OCI-LY7 (cell line): Measurements from ENCODE around the gene GRIN2C. TPM values are rescaled to one million over a fixed set of nuclear protein-coding genes. Genes with fewer than 3 reads are reported as not detected.

Source experiments
- BruUV-seq: library from RNA; stranded (reverse); fragments of 400-500 nt; replicated peaks from 2 replicates; lab custom pipeline; 2021; lab: Mats Ljungman, UMichigan
- CTCF ChIA-PET: fragments of 300-600 bp; sonication (Branson Sonifier 250); formaldehyde crosslinking; loops from one replicate; lab custom pipeline; 2022; ENCODE audit warnings: antibody characterized with exemption; ENCODE audit not compliant: unreplicated experiment; lab: Charles Lee
- POLR2A ChIA-PET: fragments of 300-600 bp; sonication (Branson Sonifier 250); formaldehyde crosslinking; loops from one replicate; lab custom pipeline; 2022; ENCODE audit warnings: antibody characterized with exemption; lab: Charles Lee
- DNase-seq: peaks from one replicate; pipeline ENCODE4 v3.0.0-alpha.2; 2015; ENCODE audit warnings: low spot score
- H2AFZ ChIP-seq: fragments of 200-600 bp; sonication (generic), shearing (Covaris generic); 2 replicates; pipeline ENCODE4 v1.6.1; 2014; ENCODE audit warnings: mild to moderate bottlenecking, antibody characterized with exemption, low read length, moderate library complexity
- H3K27ac ChIP-seq: fragments of 200-600 bp; sonication (generic); 2 replicates; pipeline ENCODE4 v1.5.1; 2014; ENCODE audit warnings: mixed run types, low read depth, mild to moderate bottlenecking, moderate library complexity, low read length, inconsistent platforms; ENCODE audit not compliant: poor library complexity, severe bottlenecking
- H3K36me3 ChIP-seq: fragments of 200-600 bp; sonication (generic); 2 replicates; pipeline ENCODE4 v1.6.1; 2014; ENCODE audit warnings: mild to moderate bottlenecking, antibody characterized with exemption, low read length, moderate library complexity, mixed read lengths; ENCODE audit not compliant: insufficient read depth
- H3K4me1 ChIP-seq: fragments of 200-600 bp; sonication (generic); 2 replicates; pipeline ENCODE4 v1.5.1; 2014; ENCODE audit warnings: mild to moderate bottlenecking, low read length; ENCODE audit not compliant: insufficient read depth, poor library complexity, severe bottlenecking
- H3K4me2 ChIP-seq: fragments of 200-600 bp; sonication (generic); 2 replicates; pipeline ENCODE4 v1.6.1; 2014; ENCODE audit warnings: mild to moderate bottlenecking, low read length
- H3K4me3 ChIP-seq: fragments of 200-600 bp; sonication (generic); 2 replicates; pipeline ENCODE4 v1.5.1; 2014; ENCODE audit warnings: mild to moderate bottlenecking, low read depth, low read length; ENCODE audit not compliant: poor library complexity, severe bottlenecking
- H3K79me2 ChIP-seq: fragments of 200-600 bp; sonication (generic); 2 replicates; pipeline ENCODE4 v1.6.1; 2016; ENCODE audit warnings: low read depth, mild to moderate bottlenecking, low read length, moderate library complexity, mixed read lengths; ENCODE audit not compliant: insufficient read depth
- H3K9me2 ChIP-seq: fragments of 200-600 bp; sonication (generic); 2 replicates; pipeline ENCODE4 v1.6.1; 2016; ENCODE audit warnings: mild to moderate bottlenecking, low read length, mixed read lengths; ENCODE audit not compliant: insufficient read depth
- H3K9me3 ChIP-seq: fragments of 200-600 bp; sonication (generic); 2 replicates; pipeline ENCODE4 v1.6.1; 2014; ENCODE audit warnings: mild to moderate bottlenecking, mixed run types, low read length, mixed read lengths
- H4K20me1 ChIP-seq: fragments of 200-600 bp; sonication (generic); 2 replicates; pipeline ENCODE4 v1.6.1; 2014; ENCODE audit warnings: mild to moderate bottlenecking, antibody characterized with exemption, low read length, moderate library complexity, mixed read lengths; ENCODE audit not compliant: insufficient read depth
- EZH2phosphoT487 ChIP-seq: fragments of 200-600 bp; sonication (generic); IDR thresholded peaks from 2 replicates; pipeline ENCODE4 v1.6.1; 2018; ENCODE audit warnings: low read depth, borderline replicate concordance, mild to moderate bottlenecking, mixed run types, antibody characterized with exemption, low read length, moderate library complexity, mixed read lengths
- intact Hi-C: fragments of 100-400 bp; cut with micrococcal nuclease; formaldehyde crosslinking; loops from one replicate; pipeline ENCODE4 v1.10.0; 2022; ENCODE audit not compliant: unreplicated experiment
- total RNA-seq, 2 experiments: library from RNA; depleted of rRNA in 1 of 2; stranded (reverse); fragments of >200 nt in 1 of 2; shearing (Covaris generic) in 1 of 2; gene quantifications; 2 replicates each; pipeline ENCODE4 v1.2.3, GENCODE V29; 2014 to 2022
- TF ChIP-seq, protein P1 (sequence below): fragments of 200-600 bp; sonication (generic); conservative IDR thresholded peaks from 2 replicates; pipeline ENCODE4 v1.5.1; 2014; ENCODE audit warnings: mild to moderate bottlenecking, antibody characterized with exemption, low read length, moderate library complexity, mixed read lengths

GRIN2C gene
- total RNA-seq, 2 experiments from 2014 or later = 0.22 to 0.61 TPM

DNA sequence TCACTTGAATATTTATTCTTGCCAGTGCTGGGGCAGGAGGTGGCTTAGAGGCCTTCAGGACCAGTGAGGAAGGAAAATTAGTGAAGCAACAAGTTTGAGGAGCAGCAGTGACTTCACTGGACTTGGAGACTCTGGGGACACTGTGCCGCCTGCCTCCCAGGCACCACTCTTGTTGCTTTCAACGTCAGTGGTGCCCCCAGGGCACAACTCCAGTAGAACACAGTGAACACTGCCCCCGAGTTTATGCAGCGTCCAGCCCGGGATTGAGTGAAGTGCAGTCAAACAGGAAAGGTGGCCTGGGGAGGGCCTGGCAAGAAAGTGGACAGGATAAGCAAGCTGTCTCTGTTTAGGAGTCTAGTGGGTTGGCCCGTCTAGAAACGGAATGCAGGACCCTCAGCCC lies 59.2 kb downstream of the GRIN2C start:
- Histone ChIP-seq H3K79me2 (no peaks in the 10 kb centered on the region), H3K4me3 (no peak overlapping the region), H3K4me2 (no peak overlapping the region), H3K4me1 (no peaks in the 10 kb centered on the region), H2AFZ (no peak overlapping the region), H4K20me1 (no peaks in the 10 kb centered on the region), H3K36me3 (no peaks in the 10 kb centered on the region; the same call in 1 of the 2 replicates), H3K9me2 (no peaks in the 10 kb centered on the region), H3K9me3 (no peaks in the 10 kb centered on the region), H3K27ac (no peak overlapping the region)
- TF ChIP-seq, protein P1, sequence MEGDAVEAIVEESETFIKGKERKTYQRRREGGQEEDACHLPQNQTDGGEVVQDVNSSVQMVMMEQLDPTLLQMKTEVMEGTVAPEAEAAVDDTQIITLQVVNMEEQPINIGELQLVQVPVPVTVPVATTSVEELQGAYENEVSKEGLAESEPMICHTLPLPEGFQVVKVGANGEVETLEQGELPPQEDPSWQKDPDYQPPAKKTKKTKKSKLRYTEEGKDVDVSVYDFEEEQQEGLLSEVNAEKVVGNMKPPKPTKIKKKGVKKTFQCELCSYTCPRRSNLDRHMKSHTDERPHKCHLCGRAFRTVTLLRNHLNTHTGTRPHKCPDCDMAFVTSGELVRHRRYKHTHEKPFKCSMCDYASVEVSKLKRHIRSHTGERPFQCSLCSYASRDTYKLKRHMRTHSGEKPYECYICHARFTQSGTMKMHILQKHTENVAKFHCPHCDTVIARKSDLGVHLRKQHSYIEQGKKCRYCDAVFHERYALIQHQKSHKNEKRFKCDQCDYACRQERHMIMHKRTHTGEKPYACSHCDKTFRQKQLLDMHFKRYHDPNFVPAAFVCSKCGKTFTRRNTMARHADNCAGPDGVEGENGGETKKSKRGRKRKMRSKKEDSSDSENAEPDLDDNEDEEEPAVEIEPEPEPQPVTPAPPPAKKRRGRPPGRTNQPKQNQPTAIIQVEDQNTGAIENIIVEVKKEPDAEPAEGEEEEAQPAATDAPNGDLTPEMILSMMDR = no peak
- no peak for TF ChIP-seq EZH2phosphoT487
- no TSS peak for BruUV-seq
- DNase-seq = no peak
- ChIA-PET POLR2A (interaction anchor here (0.6 kb wide), 1 partner anchor 185 kb away, joined by 3 read pairs; no protein-coding TSS in a partner anchor), CTCF (no interaction called here)
- intact Hi-C loops = no loop called here

DNA sequence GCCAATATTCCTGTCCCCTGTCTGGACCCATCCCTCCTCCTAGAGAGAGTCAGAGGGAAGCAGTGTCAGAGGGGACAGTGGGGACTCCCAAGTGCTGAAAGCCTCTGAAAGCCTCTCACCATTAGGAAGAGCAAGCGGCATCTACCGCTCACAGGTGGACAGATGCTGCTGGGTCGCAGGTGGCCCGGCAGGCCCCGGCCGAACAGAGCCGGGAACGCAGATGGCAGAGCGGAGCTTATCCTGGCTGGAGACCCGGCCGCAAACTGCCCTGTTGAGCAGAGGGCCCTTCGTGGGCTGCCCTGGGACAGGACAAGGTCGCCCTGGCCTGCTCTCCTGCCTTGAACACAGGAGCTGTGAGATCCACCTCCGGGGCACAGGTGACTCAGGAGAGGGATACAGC lies 60.6 kb downstream of the GRIN2C start:
- H3K4me2 ChIP-seq = no peak overlapping the region
- peaks cover 5% of the 10 kb centered on the region; the same call in 1 of the 2 replicates for H3K36me3 ChIP-seq
- DNase-seq = no peak
- BruUV-seq = no TSS peak
- no peaks in the 10 kb centered on the region for H3K79me2 ChIP-seq
- no peak overlapping the region for H2AFZ ChIP-seq
- H3K27ac ChIP-seq = no peak overlapping the region
- no peak for TF ChIP-seq EZH2phosphoT487
- TF ChIP-seq, protein P1 = no peak
- no peaks in the 10 kb centered on the region for H3K4me1 ChIP-seq
- CTCF ChIA-PET = no interaction called here
- H3K9me2 ChIP-seq = no peaks in the 10 kb centered on the region
- no peaks in the 10 kb centered on the region for H4K20me1 ChIP-seq
- intact Hi-C loops = no loop called here
- POLR2A ChIA-PET = no interaction called here
- no peaks in the 10 kb centered on the region for H3K9me3 ChIP-seq
- H3K4me3 ChIP-seq = no peak overlapping the region

DNA sequence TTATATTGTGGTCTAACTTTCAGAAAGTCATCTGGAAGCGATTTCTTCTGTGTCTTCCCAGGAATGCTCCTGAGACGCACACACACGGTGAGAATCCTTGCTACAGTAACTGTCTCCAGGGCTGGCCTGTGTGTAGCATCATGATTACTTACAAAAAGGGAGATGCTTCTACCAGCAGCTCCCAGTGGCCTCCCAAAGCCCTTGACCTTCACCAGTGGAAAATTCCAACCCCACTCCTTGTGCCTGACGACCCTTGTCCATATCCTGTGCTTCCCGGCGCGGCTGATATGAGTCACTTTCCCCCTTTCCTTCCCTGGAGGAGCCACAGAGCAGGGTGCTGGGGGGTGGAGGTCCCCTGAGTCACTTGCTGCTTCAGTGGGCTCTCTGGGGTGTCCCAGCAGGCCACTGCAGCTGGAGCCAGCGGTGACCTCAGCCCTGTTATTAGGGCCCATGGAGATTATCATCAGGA lies 61.4 kb downstream of the GRIN2C start:
- no TSS peak for BruUV-seq
- DNase-seq = no peak
- Histone ChIP-seq H3K4me3 (no peak overlapping the region), H3K36me3 (peaks cover 9% of the 10 kb centered on the region; the same call in 1 of the 2 replicates), H3K27ac (no peak overlapping the region), H3K4me2 (no peak overlapping the region), H3K9me3 (no peaks in the 10 kb centered on the region), H3K79me2 (no peaks in the 10 kb centered on the region), H3K9me2 (no peaks in the 10 kb centered on the region), H4K20me1 (no peaks in the 10 kb centered on the region), H2AFZ (no peak overlapping the region), H3K4me1 (no peaks in the 10 kb centered on the region)
- CTCF ChIA-PET = no interaction called here
- POLR2A ChIA-PET = no interaction called here
- no peak for TF ChIP-seq EZH2phosphoT487
- TF ChIP-seq, protein P1 = no peak
- intact Hi-C loops = no loop called here
